ENCODE results near the gene COX6B2. TPM values are rescaled to one million over a fixed set of nuclear protein-coding genes. Genes with fewer than 3 reads are reported as not detected.

Gene COX6B2
- total and polyA plus RNA-seq, 12 donors = not detected

DNA sequence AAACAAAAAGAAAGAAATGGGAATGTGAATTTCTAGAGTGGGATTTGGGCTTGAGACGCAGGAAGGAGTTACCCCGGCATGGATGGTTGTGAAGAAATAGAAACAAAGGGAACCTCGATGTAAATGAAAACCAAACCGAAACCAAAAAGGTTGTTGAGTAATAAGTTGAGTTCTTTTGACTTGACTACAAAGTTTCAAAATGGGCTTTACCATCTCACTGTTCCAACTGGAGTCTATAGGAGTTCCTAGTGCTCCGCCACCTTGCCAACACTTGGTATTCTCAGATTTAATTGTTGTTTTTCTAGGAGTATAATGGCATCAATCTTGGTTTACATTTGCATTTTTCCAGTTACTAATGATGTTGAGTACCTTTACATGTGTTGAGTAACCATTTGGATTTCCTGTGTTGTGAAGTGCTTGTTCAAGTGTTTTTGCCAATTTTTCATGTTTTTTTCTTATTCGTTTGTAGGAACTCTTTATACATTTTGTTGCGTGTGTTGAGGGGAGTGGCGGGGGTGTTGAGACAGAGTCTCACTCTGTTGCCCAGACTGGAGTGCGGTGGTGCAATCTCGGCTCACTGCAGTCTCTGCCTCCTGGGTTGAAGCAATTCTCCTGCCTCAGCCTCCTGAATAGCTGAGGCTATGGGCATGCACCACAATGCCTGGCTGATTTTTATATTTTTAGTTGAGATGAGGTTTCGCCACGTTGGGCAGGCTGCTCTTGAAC, 43.8 kb upstream of the COX6B2 start:
- 87 to 90% methylated on average over 12 of the region's 12 CpGs for WGBS, 2 donors

DNA sequence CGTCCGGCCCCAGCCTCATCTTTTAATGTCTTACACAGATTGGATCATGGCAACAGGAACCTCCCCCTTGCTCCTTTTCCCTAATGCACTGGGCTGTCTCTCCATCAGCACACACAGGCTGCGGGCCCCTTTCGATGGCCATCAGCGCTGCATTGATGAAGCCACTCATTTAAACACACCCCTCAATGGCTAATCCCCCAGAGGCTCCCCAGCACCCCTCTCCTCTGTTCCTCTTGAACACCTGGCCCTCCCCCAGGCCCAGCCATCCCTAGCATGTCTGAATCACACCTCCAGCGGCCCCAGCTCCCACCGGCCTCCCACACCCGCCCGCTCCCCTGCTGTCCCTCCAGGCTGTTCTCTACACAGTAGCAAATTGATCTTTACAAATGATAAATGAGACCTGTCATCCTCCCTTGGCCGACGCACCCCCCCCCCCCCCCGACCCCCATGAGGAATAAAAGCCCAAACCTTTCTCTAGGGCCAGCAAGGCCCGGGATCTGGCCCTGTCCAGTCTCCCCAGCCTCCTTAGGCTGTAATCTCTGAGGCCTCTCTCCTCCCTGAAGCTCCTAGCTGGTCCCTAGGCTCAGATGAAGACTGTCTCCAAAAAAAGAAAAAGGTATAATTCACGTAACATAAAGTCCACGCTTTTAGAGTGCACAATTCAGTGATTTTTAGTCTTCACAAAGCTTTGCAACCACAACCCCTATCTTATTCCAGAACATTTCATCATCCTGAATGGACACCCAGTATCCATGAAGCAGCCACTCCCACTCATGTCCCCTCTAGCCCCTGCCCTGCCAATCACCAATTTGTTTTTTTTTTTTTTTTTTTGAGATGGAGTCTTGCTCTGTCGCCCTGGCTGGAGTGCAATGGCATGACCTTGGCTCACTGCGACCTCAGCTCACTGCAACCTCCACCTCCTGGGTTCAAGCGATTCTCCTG, 38.6 kb upstream of the COX6B2 start:
- TF ChIP-seq, protein P1, sequence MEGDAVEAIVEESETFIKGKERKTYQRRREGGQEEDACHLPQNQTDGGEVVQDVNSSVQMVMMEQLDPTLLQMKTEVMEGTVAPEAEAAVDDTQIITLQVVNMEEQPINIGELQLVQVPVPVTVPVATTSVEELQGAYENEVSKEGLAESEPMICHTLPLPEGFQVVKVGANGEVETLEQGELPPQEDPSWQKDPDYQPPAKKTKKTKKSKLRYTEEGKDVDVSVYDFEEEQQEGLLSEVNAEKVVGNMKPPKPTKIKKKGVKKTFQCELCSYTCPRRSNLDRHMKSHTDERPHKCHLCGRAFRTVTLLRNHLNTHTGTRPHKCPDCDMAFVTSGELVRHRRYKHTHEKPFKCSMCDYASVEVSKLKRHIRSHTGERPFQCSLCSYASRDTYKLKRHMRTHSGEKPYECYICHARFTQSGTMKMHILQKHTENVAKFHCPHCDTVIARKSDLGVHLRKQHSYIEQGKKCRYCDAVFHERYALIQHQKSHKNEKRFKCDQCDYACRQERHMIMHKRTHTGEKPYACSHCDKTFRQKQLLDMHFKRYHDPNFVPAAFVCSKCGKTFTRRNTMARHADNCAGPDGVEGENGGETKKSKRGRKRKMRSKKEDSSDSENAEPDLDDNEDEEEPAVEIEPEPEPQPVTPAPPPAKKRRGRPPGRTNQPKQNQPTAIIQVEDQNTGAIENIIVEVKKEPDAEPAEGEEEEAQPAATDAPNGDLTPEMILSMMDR (IDR thresholded peaks at IDR 0.05) = no peak
- DNase-seq (no peak), ATAC-seq (no peak)
- H3K4me1 ChIP-seq = peaks cover 5 to 24% (median 10%) of the 10 kb centered on the region in 9 donors
- no peaks in the 10 kb centered on the region for H3K9me3 ChIP-seq
- no peak overlapping the region for H3K27ac ChIP-seq
- H3K27me3 ChIP-seq = no peaks in the 10 kb centered on the region
- H3K4me3 ChIP-seq = no peak overlapping the region
- intact Hi-C loops (cut with DNase I) = no loop called here
- H3K36me3 ChIP-seq = peaks cover 0 to 47% (median 27%) of the 10 kb centered on the region in 9 donors
- WGBS, 2 donors = 73 to 74% methylated on average over 18 of the region's 18 CpGs

More for the DNA sequence above, 43.8 kb upstream of the COX6B2 start:
- H3K4me3 ChIP-seq = peak overlapping the region in 1 of 10 donors; percentile 0
- ATAC-seq (no peak), DNase-seq (no peak)
- peaks cover 0 to 40% (median 11%) of the 10 kb centered on the region in 9 donors for H3K36me3 ChIP-seq
- H3K9me3 ChIP-seq = no peaks in the 10 kb centered on the region
- TF ChIP-seq, protein P1 (IDR thresholded peaks at IDR 0.05) = no peak
- H3K27ac ChIP-seq = peak overlapping the region in 1 of 10 donors; percentile 21
- H3K4me1 ChIP-seq = peaks cover 0 to 4% (median 0%) of the 10 kb centered on the region in 9 donors
- intact Hi-C loops (cut with DNase I) = no loop called here
- no peaks in the 10 kb centered on the region for H3K27me3 ChIP-seq

DNA sequence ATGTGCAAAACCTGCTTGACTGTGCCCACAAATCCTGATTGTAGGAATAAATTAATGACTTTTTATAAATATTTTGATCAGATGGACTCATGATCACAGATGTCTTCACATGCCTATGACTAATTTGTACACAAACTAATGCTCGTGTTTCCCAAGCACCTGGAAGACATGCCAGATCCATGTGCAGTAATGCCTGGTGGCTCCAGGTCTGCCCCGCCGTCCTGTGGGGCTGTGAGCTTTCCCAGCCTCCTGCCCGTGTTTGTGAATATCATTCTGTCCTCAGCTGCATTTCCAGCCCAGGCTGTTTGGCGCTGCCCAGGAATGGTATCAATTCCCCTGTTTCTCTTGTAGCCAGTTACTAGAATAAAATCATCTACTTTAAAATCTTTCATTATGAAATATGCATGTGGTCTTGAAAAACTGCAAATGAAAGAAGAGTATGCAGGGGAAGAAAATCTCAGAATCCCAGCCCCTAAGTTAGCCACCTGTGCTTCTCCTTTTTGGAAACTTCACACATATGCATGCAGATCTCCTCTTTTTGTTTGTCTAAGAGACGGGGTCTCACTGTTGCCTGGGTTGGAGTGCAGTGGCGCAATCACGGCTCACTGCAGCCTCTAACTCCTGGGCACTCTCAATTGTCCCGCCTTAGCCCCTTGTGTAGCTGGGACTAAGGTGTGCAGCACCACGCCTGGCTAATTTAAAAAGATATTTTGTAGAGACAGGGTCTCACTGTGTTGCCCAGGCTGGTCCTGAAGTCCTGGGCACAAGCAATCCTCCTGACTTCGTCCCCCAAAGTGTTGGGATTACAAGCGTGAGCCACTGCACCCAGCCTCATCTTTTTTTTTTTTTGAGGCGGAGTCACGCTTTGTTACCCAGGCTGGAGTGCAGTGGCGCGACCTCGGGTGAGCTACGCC, 37.4 kb upstream of the COX6B2 start:
- TF ChIP-seq, protein P1 (IDR thresholded peaks at IDR 0.05) = no peak
- no peak for ATAC-seq
- DNase-seq = no peak
- WGBS, 2 donors = 85 to 88% methylated on average over 18 of the region's 18 CpGs
- intact Hi-C loops (cut with DNase I) = no loop called here
- peaks cover 15 to 35% (median 22%) of the 10 kb centered on the region in 9 donors for H3K4me1 ChIP-seq
- no peaks in the 10 kb centered on the region for H3K27me3 ChIP-seq
- H3K4me3 ChIP-seq = no peak overlapping the region
- no peak overlapping the region for H3K27ac ChIP-seq
- H3K36me3 ChIP-seq = peaks cover 0 to 59% (median 39%) of the 10 kb centered on the region in 9 donors
- no peaks in the 10 kb centered on the region for H3K9me3 ChIP-seq
